Panc1 (cell line): ENCODE data around the gene ZKSCAN4.

ENCODE experiments used
- POLR2AphosphoS5 ChIP-seq: IDR thresholded peaks from 2 replicates; pipeline ENCODE4 v1.6.1; 2012; ENCODE audit warnings: mild to moderate bottlenecking, low read depth, low read length, moderate library complexity
- SIN3A ChIP-seq: IDR thresholded peaks from 2 replicates; pipeline ENCODE4 v1.6.1; 2012; ENCODE audit warnings: low read depth, mild to moderate bottlenecking, low read length, moderate library complexity, borderline replicate concordance; ENCODE audit not compliant: insufficient read depth
- TCF7L2 ChIP-seq: IDR thresholded peaks from 2 replicates; pipeline ENCODE4 v1.6.1; 2011; ENCODE audit warnings: mild to moderate bottlenecking, low read depth, low read length, inconsistent platforms
- TF ChIP-seq, protein P1 (sequence below): fragments of 450-650 bp; IDR thresholded peaks from 2 replicates; pipeline ENCODE4 v1.5.1; 2017; ENCODE audit warnings: mild to moderate bottlenecking
- TF ChIP-seq, protein P2 (sequence below), 2 experiments: IDR thresholded peaks; 2 replicates each; pipeline ENCODE4 v1.6.1; 2011 to 2012; ENCODE audit warnings: low read depth in 2 of 2, control low read depth in 1 of 2, low read length in 1 of 2, mild to moderate bottlenecking in 1 of 2, moderate library complexity in 1 of 2; ENCODE audit not compliant: insufficient read depth in 1 of 2

DNA sequence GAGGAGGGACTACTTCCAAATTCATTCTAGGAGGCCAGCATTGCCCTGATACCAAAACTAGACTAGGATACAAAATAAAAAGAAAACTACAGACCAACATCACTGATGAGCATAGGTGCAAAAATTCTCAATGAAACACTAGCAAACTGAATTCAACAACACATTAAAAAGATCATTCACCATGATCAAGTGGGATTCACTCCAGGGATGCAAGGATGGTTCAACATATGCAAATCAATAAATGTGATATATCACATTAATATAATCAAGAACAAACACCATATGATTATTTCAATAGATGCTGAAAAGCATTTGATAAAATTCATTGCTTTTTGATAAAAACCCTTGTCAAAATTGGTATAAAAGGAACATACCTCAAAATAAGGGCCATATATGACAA, 39.5 kb upstream of the ZKSCAN4 start:
- TF ChIP-seq, protein P1, sequence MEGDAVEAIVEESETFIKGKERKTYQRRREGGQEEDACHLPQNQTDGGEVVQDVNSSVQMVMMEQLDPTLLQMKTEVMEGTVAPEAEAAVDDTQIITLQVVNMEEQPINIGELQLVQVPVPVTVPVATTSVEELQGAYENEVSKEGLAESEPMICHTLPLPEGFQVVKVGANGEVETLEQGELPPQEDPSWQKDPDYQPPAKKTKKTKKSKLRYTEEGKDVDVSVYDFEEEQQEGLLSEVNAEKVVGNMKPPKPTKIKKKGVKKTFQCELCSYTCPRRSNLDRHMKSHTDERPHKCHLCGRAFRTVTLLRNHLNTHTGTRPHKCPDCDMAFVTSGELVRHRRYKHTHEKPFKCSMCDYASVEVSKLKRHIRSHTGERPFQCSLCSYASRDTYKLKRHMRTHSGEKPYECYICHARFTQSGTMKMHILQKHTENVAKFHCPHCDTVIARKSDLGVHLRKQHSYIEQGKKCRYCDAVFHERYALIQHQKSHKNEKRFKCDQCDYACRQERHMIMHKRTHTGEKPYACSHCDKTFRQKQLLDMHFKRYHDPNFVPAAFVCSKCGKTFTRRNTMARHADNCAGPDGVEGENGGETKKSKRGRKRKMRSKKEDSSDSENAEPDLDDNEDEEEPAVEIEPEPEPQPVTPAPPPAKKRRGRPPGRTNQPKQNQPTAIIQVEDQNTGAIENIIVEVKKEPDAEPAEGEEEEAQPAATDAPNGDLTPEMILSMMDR: no peak
- TF ChIP-seq POLR2AphosphoS5 (no peak), SIN3A (no peak), TCF7L2 (no peak)
- TF ChIP-seq, protein P2, sequence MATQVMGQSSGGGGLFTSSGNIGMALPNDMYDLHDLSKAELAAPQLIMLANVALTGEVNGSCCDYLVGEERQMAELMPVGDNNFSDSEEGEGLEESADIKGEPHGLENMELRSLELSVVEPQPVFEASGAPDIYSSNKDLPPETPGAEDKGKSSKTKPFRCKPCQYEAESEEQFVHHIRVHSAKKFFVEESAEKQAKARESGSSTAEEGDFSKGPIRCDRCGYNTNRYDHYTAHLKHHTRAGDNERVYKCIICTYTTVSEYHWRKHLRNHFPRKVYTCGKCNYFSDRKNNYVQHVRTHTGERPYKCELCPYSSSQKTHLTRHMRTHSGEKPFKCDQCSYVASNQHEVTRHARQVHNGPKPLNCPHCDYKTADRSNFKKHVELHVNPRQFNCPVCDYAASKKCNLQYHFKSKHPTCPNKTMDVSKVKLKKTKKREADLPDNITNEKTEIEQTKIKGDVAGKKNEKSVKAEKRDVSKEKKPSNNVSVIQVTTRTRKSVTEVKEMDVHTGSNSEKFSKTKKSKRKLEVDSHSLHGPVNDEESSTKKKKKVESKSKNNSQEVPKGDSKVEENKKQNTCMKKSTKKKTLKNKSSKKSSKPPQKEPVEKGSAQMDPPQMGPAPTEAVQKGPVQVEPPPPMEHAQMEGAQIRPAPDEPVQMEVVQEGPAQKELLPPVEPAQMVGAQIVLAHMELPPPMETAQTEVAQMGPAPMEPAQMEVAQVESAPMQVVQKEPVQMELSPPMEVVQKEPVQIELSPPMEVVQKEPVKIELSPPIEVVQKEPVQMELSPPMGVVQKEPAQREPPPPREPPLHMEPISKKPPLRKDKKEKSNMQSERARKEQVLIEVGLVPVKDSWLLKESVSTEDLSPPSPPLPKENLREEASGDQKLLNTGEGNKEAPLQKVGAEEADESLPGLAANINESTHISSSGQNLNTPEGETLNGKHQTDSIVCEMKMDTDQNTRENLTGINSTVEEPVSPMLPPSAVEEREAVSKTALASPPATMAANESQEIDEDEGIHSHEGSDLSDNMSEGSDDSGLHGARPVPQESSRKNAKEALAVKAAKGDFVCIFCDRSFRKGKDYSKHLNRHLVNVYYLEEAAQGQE (IDR thresholded peaks at IDR 0.05; ENCODE audit: insufficient read depth in 1 of 2, low read depth in 2 of 2, low read length in 1 of 2): no peak
